Esophagus muscularis mucosa (tissue), 4 donors: ENCODE data around the gene CHRNA5. TPM values are rescaled to one million over a fixed set of nuclear protein-coding genes. Genes with fewer than 3 reads are reported as not detected.
"Not testable (repeated sequence)": the region's sequence is repeated elsewhere in the genome, so short reads cannot be mapped to it uniquely, and the experiment has no call there.

Experiments
- DNase-seq: peaks from one replicate; pipeline ENCODE4 v3.0.0-alpha.2; 2017; ENCODE audit errors: extremely low spot score
- H3K27ac ChIP-seq, 4 donors: fragments of 200-600 bp; sonication (generic); replicated peaks in 1 of 4; 1 replicate in 3 of 4; 2 replicates in 1 of 4; pipeline ENCODE4 v1.5.1; 2016 to 2019; ENCODE audit warnings: mild to moderate bottlenecking in 1 of 4
- H3K27me3 ChIP-seq, 4 donors: fragments of 200-600 bp; sonication (generic); one replicate each; pipeline versions ENCODE4 v1.5.1 to v1.6.0; 2016 to 2019
- H3K36me3 ChIP-seq, 4 donors: fragments of 200-600 bp; sonication (generic); one replicate each; pipeline ENCODE4 v1.5.1; 2016 to 2019
- H3K4me1 ChIP-seq, 4 donors: fragments of 200-600 bp; sonication (generic); one replicate each; pipeline ENCODE4 v1.5.1; 2016 to 2019
- H3K4me3 ChIP-seq, 4 donors: fragments of 200-600 bp; sonication (generic); 1 replicate in 2 of 4; 2 replicates in 2 of 4; pipeline ENCODE4 v1.5.1; 2016 to 2019; ENCODE audit warnings: mild to moderate bottlenecking in 4 of 4, moderate library complexity in 1 of 4
- H3K9me3 ChIP-seq, 4 donors: fragments of 200-600 bp; sonication (generic); 1 replicate in 3 of 4; 2 replicates in 1 of 4; pipeline ENCODE4 v1.5.1; 2016 to 2019
- EP300 ChIP-seq: sonication (generic); formaldehyde crosslinking; IDR thresholded peaks from one replicate; pipeline ENCODE4 v1.6.1; 2017; ENCODE audit warnings: antibody characterized with exemption
- POLR2A ChIP-seq: fragments of 450-650 bp; IDR thresholded peaks from one replicate; pipeline ENCODE4 v1.6.1; 2017; ENCODE audit warnings: antibody characterized with exemption, moderate library complexity, mild to moderate bottlenecking, low read depth
- POLR2AphosphoS5 ChIP-seq, 2 donors: sonication (generic); formaldehyde crosslinking; IDR thresholded peaks; one replicate each; pipeline ENCODE4 v1.6.1; 2017; ENCODE audit warnings: antibody characterized with exemption in 2 of 2
- WGBS: methylation state at CpG from one replicate; pipeline ENCODE4 v1.1.5; 2018; 5-methylcytosine and 5-hydroxymethylcytosine counted together
- intact Hi-C: fragments of 100-400 bp; cut with DNase I; formaldehyde crosslinking; loops from one replicate; pipeline ENCODE4 v1.15.1; 2023
- total RNA-seq, 4 donors: library from RNA; depleted of rRNA; stranded (reverse); fragments of >200 nt; gene quantifications; one replicate each; pipeline versions ENCODE4 v1.1.0 to v1.2.1, GENCODE V29; 2016
- TF ChIP-seq, protein P1 (sequence below), 3 experiments: fragments of 200-600 bp in 2 of 3; fragments of 450-650 bp in 1 of 3; sonication (generic) in 2 of 3; IDR thresholded peaks; one replicate each; pipeline ENCODE4 v1.5.1; 2017 to 2019; ENCODE audit warnings: antibody characterized with exemption in 3 of 3, mild to moderate bottlenecking in 2 of 3, moderate library complexity in 1 of 3

The CHRNA5 gene
- total RNA-seq, 4 donors from 2014 or later, result 0.80 to 1.2 (median 0.98) TPM

DNA sequence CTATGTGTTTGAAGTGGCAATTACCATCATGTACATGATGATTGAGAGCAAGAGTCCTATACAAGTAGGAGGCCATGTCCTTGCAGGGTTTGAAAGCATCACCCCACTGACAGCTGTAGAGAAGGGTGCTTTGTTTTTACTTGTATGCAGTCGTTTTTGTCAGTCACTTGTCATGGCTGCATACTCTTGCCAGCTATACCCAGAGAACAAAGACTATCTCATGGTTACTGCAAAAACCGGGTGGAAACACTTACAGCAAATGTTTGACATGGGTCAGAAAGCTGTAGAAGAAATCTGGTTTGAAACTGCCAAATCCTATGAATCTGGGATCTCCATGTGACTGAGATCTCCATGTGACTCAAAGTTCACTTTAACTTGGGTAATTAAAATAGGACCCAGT, 32.0 kb upstream of the CHRNA5 start:
- intact Hi-C loops, result no loop called here
- H3K9me3 ChIP-seq, result no peaks in the 10 kb centered on the region
- H3K27me3 ChIP-seq, result no peaks in the 10 kb centered on the region
- no peak overlapping the region for H3K4me3 ChIP-seq
- peaks cover 0 to 6% (median 0%) of the 10 kb centered on the region in 4 donors for H3K4me1 ChIP-seq
- H3K27ac ChIP-seq, result no peak overlapping the region
- TF ChIP-seq, protein P1, sequence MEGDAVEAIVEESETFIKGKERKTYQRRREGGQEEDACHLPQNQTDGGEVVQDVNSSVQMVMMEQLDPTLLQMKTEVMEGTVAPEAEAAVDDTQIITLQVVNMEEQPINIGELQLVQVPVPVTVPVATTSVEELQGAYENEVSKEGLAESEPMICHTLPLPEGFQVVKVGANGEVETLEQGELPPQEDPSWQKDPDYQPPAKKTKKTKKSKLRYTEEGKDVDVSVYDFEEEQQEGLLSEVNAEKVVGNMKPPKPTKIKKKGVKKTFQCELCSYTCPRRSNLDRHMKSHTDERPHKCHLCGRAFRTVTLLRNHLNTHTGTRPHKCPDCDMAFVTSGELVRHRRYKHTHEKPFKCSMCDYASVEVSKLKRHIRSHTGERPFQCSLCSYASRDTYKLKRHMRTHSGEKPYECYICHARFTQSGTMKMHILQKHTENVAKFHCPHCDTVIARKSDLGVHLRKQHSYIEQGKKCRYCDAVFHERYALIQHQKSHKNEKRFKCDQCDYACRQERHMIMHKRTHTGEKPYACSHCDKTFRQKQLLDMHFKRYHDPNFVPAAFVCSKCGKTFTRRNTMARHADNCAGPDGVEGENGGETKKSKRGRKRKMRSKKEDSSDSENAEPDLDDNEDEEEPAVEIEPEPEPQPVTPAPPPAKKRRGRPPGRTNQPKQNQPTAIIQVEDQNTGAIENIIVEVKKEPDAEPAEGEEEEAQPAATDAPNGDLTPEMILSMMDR (IDR thresholded peaks at IDR 0.05), result no peak
- TF ChIP-seq POLR2AphosphoS5 (IDR thresholded peaks at IDR 0.05) (no peak), POLR2A (no peak), EP300 (no peak)
- peaks cover 0 to 13% (median 5%) of the 10 kb centered on the region in 4 donors for H3K36me3 ChIP-seq
- no peak for DNase-seq
- 68% methylated on average over 2 of the region's 2 CpGs for WGBS

DNA sequence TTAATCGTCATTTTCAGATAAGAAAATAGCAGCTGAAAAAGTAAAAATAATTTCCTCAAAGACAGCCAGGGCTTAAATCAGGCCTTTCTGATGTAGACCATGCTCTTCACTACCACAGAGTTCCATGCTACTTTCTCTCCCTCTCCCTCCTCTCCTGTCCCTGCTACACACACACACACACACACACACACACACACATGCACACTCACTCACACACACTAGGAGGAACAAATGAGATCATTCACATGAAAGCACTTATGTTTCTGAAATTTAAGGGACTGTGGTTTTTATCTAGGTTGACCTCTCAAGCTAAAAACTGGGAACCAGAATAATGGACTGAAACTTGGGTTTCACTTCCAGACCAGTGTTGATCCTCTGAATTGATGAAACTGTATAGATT, 29.2 kb upstream of the CHRNA5 start:
- WGBS, result 95% methylated on average over 1 of the region's 1 CpG
- peaks cover 5 to 10% (median 9%) of the 10 kb centered on the region in 4 donors for H3K4me1 ChIP-seq
- H3K9me3 ChIP-seq, result no peaks in the 10 kb centered on the region
- TF ChIP-seq EP300, result no peak
- TF ChIP-seq POLR2A, result no peak
- TF ChIP-seq, protein P1 (IDR thresholded peaks at IDR 0.05), result no peak
- peaks cover 0 to 4% (median 1%) of the 10 kb centered on the region in 4 donors for H3K36me3 ChIP-seq
- intact Hi-C loops, result no loop called here
- no peaks in the 10 kb centered on the region for H3K27me3 ChIP-seq
- no peak for DNase-seq
- H3K27ac ChIP-seq, result no peak overlapping the region
- no peak overlapping the region for H3K4me3 ChIP-seq

DNA sequence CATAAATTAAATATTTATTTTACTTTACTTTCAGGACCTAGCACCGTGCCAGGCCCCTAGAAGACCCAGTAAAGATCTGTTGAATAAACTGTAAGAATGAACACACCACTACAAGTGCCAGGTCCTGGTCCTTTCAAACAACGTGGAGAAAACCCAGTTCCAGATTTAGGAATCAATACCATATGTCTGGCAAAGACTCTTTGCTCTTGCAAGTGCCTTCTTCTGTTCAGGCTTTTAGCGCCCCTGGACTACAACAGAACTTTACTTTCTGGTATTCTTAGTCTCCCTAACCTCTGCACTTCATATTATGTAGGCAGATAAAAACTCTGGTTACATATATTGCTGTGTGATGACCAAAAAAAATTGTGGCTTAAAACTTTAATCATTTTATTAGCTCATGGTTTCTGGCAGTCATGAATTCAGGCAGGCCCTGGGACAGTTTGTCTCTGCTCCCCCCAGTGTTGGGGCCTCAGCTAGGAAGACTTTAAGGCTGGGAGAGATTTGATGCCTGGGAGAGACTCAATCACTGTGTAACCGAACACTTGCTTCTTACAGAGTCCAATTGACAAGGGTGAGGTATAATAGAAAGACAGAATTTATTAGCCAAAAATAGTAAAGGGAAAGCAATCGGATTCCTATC, 27.9 kb upstream of the CHRNA5 start:
- no peak overlapping the region for H3K27ac ChIP-seq
- DNase-seq, result no peak
- WGBS, result 84% methylated on average over 5 of the region's 5 CpGs

DNA sequence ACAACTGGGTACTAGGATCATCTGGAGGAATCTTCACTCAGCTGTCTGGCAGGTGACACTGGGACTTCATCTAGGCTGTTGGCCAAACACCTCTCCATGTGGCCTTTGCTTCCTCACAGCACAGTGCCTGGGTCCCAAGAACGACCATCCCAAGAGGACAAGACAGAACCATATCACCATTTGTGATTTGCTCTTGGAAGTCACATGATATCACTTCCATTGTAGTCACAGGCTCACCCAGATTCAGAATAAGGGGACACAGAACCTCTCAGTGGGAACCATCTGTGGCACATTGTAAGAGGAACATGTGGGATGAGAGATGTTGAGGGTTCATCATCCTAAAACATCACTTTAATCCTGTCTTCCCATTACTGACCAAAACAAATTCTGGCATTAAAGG, 27.0 kb upstream of the CHRNA5 start:
- Histone ChIP-seq H3K4me1 (peaks cover 21 to 31% (median 28%) of the 10 kb centered on the region in 4 donors), H3K27ac (no peak overlapping the region), H3K36me3 (peaks cover 1 to 13% (median 12%) of the 10 kb centered on the region in 4 donors), H3K9me3 (no peaks in the 10 kb centered on the region), H3K27me3 (no peaks in the 10 kb centered on the region), H3K4me3 (no peak overlapping the region)
- 67% methylated on average over 1 of the region's 1 CpG for WGBS
- TF ChIP-seq POLR2AphosphoS5 (IDR thresholded peaks at IDR 0.05) (no peak), POLR2A (no peak), EP300 (no peak)
- TF ChIP-seq, protein P1 (IDR thresholded peaks at IDR 0.05), result no peak
- no peak for DNase-seq
- intact Hi-C loops, result no loop called here

More for the DNA sequence above, 27.9 kb upstream of the CHRNA5 start:
- H3K4me1 ChIP-seq, result peaks cover 17 to 22% (median 21%) of the 10 kb centered on the region in 4 donors
- peaks cover 2 to 7% (median 3%) of the 10 kb centered on the region in 4 donors for H3K36me3 ChIP-seq
- intact Hi-C loops, result no loop called here
- H3K4me3 ChIP-seq, result no peak overlapping the region
- no peaks in the 10 kb centered on the region for H3K27me3 ChIP-seq
- no peaks in the 10 kb centered on the region for H3K9me3 ChIP-seq
- TF ChIP-seq POLR2A (no peak), POLR2AphosphoS5 (IDR thresholded peaks at IDR 0.05) (no peak), EP300 (no peak)
- TF ChIP-seq, protein P1 (IDR thresholded peaks at IDR 0.05), result no peak

DNA sequence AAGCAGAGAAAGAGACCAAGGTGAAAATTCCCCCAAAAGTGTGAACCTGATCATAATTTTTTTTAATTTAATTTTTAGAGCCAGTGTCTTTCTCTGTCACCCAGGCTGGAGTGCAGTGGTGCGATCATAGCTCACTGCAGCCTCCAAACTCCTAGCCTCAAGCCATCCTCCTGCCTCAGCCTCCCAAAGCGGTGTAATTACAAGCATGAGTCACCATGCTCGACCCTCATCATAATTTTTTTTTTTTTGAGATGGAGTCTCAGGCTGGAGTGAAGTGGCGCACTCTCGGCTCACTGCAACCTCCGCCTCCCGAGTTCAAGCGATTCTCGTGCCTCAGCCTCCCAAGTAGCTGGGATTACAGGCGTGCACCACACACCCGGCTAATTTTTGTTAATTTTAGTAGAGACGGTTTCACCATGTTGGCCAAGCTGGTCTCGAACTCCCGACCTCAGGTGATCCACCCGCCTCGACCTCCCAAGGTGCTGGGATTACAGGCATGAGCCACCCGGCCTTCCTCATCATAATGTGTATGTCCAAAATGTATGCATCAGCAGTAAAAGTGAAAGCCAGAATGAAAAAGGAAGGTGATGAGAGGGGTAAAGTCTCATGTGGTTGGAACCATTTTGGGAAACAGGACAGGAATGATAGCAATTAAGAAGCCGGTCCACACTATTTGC, 25.7 kb upstream of the CHRNA5 start:
- 78% methylated on average over 18 of the region's 18 CpGs for WGBS
- intact Hi-C loops, result not testable (repeated sequence)

More for the DNA sequence above, 25.7 kb upstream of the CHRNA5 start:
- Histone ChIP-seq H3K27ac (peak overlapping the region; percentile 95 to 97 (median 96)), H3K4me1 (peaks cover 21 to 31% (median 28%) of the 10 kb centered on the region in 4 donors), H3K36me3 (peaks cover 2 to 25% (median 24%) of the 10 kb centered on the region in 4 donors), H3K4me3 (peak overlapping the region; percentile 83 to 94 (median 84))
- not testable (repeated sequence) for H3K27me3 ChIP-seq, H3K9me3 ChIP-seq, DNase-seq
